ENCODE results near the gene UFD1. TPM values are rescaled to one million over a fixed set of nuclear protein-coding genes. Genes with fewer than 3 reads are reported as not detected.

UFD1 gene
- total and polyA plus RNA-seq, 2 donors from 2014 or later = 56.2 to 67.8 TPM

- H3K27ac ChIP-seq (ENCODE audit: low read depth in 2 of 2, low read length in 2 of 2) = peak overlapping the region in 1 of 2 donors; percentile 43
- peak in 1 of 5 donors; percentile 9 for DNase-seq
- intact Hi-C loops (cut with DNase I) = no loop called here
- no peaks in the 10 kb centered on the region for H3K9me3 ChIP-seq (ENCODE audit: control insufficient read depth in 2 of 3, insufficient read depth in 1 of 3, low read length in 3 of 3)
- H3K4me3 ChIP-seq (ENCODE audit: low read length in 3 of 3) = peak overlapping the region; percentile 21 to 42 (median 23)
- no peak for TF ChIP-seq CTCF (IDR thresholded peaks at IDR 0.05; ENCODE audit: borderline replicate concordance, extremely low read depth, insufficient read depth)
- peaks cover 0 to 8% (median 0%) of the 10 kb centered on the region in 3 donors for H3K4me1 ChIP-seq (ENCODE audit: control insufficient read depth in 2 of 3, insufficient read depth in 2 of 3, low read depth in 1 of 3, low read length in 3 of 3)
- H3K27me3 ChIP-seq (ENCODE audit: control insufficient read depth, insufficient read depth, low read length) = no peaks in the 10 kb centered on the region
- FAIRE-seq = no peak
- H3K36me3 ChIP-seq (ENCODE audit: control insufficient read depth in 2 of 3, insufficient read depth in 3 of 3, low read length in 3 of 3) = no peaks in the 10 kb centered on the region
- H3K9ac ChIP-seq (ENCODE audit: low read length in 3 of 3) = no peak overlapping the region
Observed at GRCh38 chr22:19522881-19523239, 43.9 kb upstream of the UFD1 start.

- Histone ChIP-seq H3K9me3 (ENCODE audit: control insufficient read depth in 2 of 3, insufficient read depth in 1 of 3, low read length in 3 of 3) (no peaks in the 10 kb centered on the region), H3K27me3 (ENCODE audit: control insufficient read depth, insufficient read depth, low read length) (no peaks in the 10 kb centered on the region), H3K4me1 (ENCODE audit: control insufficient read depth in 2 of 3, insufficient read depth in 2 of 3, low read depth in 1 of 3, low read length in 3 of 3) (peaks cover 0 to 8% (median 0%) of the 10 kb centered on the region in 3 donors), H3K36me3 (ENCODE audit: control insufficient read depth in 2 of 3, insufficient read depth in 3 of 3, low read length in 3 of 3) (no peaks in the 10 kb centered on the region), H3K4me3 (ENCODE audit: low read length in 3 of 3) (peak overlapping the region in 2 of 3 donors; percentile 16 to 42), H3K9ac (ENCODE audit: low read length in 3 of 3) (no peak overlapping the region), H3K27ac (ENCODE audit: low read depth in 2 of 2, low read length in 2 of 2) (peak overlapping the region in 1 of 2 donors; percentile 43)
- no peak for TF ChIP-seq CTCF (IDR thresholded peaks at IDR 0.05; ENCODE audit: borderline replicate concordance, extremely low read depth, insufficient read depth)
- DNase-seq = no peak
- FAIRE-seq = no peak
- intact Hi-C loops (cut with DNase I) = no loop called here
Observed at GRCh38 chr22:19522190-19522880, 43.3 kb upstream of the UFD1 start.

- Histone ChIP-seq H3K4me1 (ENCODE audit: control insufficient read depth in 2 of 3, insufficient read depth in 2 of 3, low read depth in 1 of 3, low read length in 3 of 3) (peaks cover 0 to 8% (median 0%) of the 10 kb centered on the region in 3 donors), H3K9me3 (ENCODE audit: control insufficient read depth in 2 of 3, insufficient read depth in 1 of 3, low read length in 3 of 3) (no peaks in the 10 kb centered on the region), H3K36me3 (ENCODE audit: control insufficient read depth in 2 of 3, insufficient read depth in 3 of 3, low read length in 3 of 3) (no peaks in the 10 kb centered on the region), H3K27ac (ENCODE audit: low read depth in 2 of 2, low read length in 2 of 2) (no peak overlapping the region), H3K9ac (ENCODE audit: low read length in 3 of 3) (no peak overlapping the region), H3K27me3 (ENCODE audit: control insufficient read depth, insufficient read depth, low read length) (no peaks in the 10 kb centered on the region), H3K4me3 (ENCODE audit: low read length in 3 of 3) (no peak overlapping the region)
- no peak for FAIRE-seq
- DNase-seq = peak in 1 of 5 donors; percentile 46
- no peak for TF ChIP-seq CTCF (IDR thresholded peaks at IDR 0.05; ENCODE audit: borderline replicate concordance, extremely low read depth, insufficient read depth)
- intact Hi-C loops (cut with DNase I) = no loop called here
Observed at GRCh38 chr22:19520566-19521305, 41.7 kb upstream of the UFD1 start.

Data from kidney (tissue), 14 donors.